ENCODE measurements around the gene POLD1. TPM values are rescaled to one million over a fixed set of nuclear protein-coding genes. Genes with fewer than 3 reads are reported as not detected.

Gene POLD1
- total and polyA plus RNA-seq, 2 donors (not counting 3 experiments of a cell fraction or from before 2014, with no cell fraction given), result 40.9 to 63.9 TPM

GRCh38 chr19:50356691-50357177, 27.4 kb upstream of the POLD1 start:
- POLR2A ChIA-PET, result no interaction called here
- peaks cover 7% of the 10 kb centered on the region for H3K4me1 ChIP-seq (ENCODE audit: control insufficient read depth, extremely low read depth, insufficient read depth, low read length)
- peak overlapping the region; percentile 72 for H3K4me2 ChIP-seq (ENCODE audit: insufficient read depth, low read length)
- no peaks in the 10 kb centered on the region for H4K20me1 ChIP-seq (replicated peaks; ENCODE audit: control insufficient read depth, extremely low read depth, insufficient read depth, low read length)
- no peaks in the 10 kb centered on the region for H3K36me3 ChIP-seq (ENCODE audit: control insufficient read depth in 2 of 2, extremely low read depth in 1 of 2, insufficient read depth in 2 of 2, low read length in 2 of 2)
- no TSS peak for BruUV-seq (replicated peaks)
- no peak overlapping the region for H3K27ac ChIP-seq (ENCODE audit: insufficient read depth, low read depth, low read length)
- peaks cover 0 to 2% of the 10 kb centered on the region in 2 experiments for H3K27me3 ChIP-seq (ENCODE audit: control insufficient read depth in 2 of 2, insufficient read depth in 2 of 2, low read length in 2 of 2)
- H3K4me3 ChIP-seq (replicated peaks in 1 of 3; ENCODE audit: insufficient read depth in 1 of 3, low read depth in 1 of 3, low read length in 3 of 3), result no peak overlapping the region
- CTCF ChIA-PET, result interaction anchor here (0.7 to 3.9 kb wide), 35 partner anchors 8 to 565 kb away, joined by 3 to 68 read pairs (median 6); partner anchors contain the start of genes KCNC3, NR1H2 and POLD1
- H2AFZ ChIP-seq (ENCODE audit: low read depth, low read length), result no peak overlapping the region
- intact Hi-C loops (cut with micrococcal nuclease), result loop anchor here (1.0 to 2.0 kb wide), 10 partner anchors 12 to 566 kb away; partner anchors contain the start of genes EMC10, GARIN5A, KCNC3 and POLD1
- dilution Hi-C loops (cut with MboI; ENCODE audit: extremely low pct_ligation_motif_present, low sequenced_read_pairs), result no loop called here
- DNase-seq (ENCODE audit: low read depth, low spot score) (no peak), FAIRE-seq (no peak)
- no peaks in the 10 kb centered on the region for H3K9me3 ChIP-seq (replicated peaks; ENCODE audit: control insufficient read depth, insufficient read depth, low read length)
- H3K9ac ChIP-seq (replicated peaks; ENCODE audit: extremely low read depth, insufficient read depth, low read length), result no peak overlapping the region
- TF ChIP-seq POLR2A (IDR thresholded peaks at IDR 0.05; ENCODE audit: low read depth, low read length) (no peak), GATA2 (IDR thresholded peaks at IDR 0.05; ENCODE audit: insufficient read depth, insufficient read length, low read depth, low read length) (no peak), EZH2 (IDR thresholded peaks at IDR 0.05; ENCODE audit: borderline replicate concordance, low read depth, low read length, severe bottlenecking) (no peak), MYC (IDR thresholded peaks at IDR 0.05; ENCODE audit: low read depth, low read length) (no peak), JUN (IDR thresholded peaks at IDR 0.05; ENCODE audit: borderline replicate concordance, insufficient read depth, insufficient read length, low read depth) (no peak), POLR2AphosphoS5 (IDR thresholded peaks at IDR 0.05; ENCODE audit: insufficient read depth, low read depth, low read length) (no peak), FOS (IDR thresholded peaks at IDR 0.05; ENCODE audit: borderline replicate concordance, insufficient read depth, low read length) (no peak), CTCF (IDR thresholded peaks at IDR 0.05; ENCODE audit: extremely low read depth in 1 of 2, insufficient read depth in 1 of 2, low read depth in 1 of 2, low read length in 2 of 2) (no peak), MAX (IDR thresholded peaks at IDR 0.05; ENCODE audit: insufficient read depth, insufficient read length) (no peak)
- H3K9me1 ChIP-seq (replicated peaks; ENCODE audit: control insufficient read depth, extremely low read depth, insufficient read depth, low read length), result no peaks in the 10 kb centered on the region
- H3K79me2 ChIP-seq (ENCODE audit: control insufficient read depth, insufficient read depth, low read length), result no peaks in the 10 kb centered on the region
